Stimulated activated CD4-positive, alpha-beta T cell treated with anti-CD3 and anti-CD28 coated beads, TNF-alpha, amount 100 ng/mL, for 24 hours (primary cell): ENCODE data around the gene TUBD1.
"Not testable (repeated sequence)": the region's sequence is repeated elsewhere in the genome, so short reads cannot be mapped to it uniquely, and the experiment has no call there.

ENCODE experiments used
- DNase-seq, 3 experiments: peaks; one replicate each; pipeline ENCODE4 v3.0.0-alpha.2; 2020; ENCODE audit warnings: low read depth in 3 of 3

TUBD1 gene

DNA sequence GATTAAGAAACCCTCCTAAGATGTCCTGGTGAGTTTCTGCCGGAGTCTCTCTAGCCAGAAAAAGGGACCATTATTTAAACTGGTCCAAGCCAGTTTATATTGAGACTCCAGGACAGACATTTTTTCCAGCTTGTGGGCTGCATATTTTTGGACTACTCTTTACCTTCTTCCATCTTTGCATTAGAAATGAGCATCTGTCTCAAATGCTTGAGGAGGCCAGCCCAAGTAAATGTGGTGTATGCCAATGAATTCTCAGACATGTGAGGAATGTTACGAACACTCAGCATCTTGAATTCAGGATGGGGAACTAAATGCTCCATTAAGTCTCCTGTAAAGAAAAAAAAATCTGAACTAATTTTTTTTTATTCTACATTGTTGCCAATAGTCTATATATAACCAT is 18.4 kb downstream of the TUBD1 start:
- DNase-seq = no peak

DNA sequence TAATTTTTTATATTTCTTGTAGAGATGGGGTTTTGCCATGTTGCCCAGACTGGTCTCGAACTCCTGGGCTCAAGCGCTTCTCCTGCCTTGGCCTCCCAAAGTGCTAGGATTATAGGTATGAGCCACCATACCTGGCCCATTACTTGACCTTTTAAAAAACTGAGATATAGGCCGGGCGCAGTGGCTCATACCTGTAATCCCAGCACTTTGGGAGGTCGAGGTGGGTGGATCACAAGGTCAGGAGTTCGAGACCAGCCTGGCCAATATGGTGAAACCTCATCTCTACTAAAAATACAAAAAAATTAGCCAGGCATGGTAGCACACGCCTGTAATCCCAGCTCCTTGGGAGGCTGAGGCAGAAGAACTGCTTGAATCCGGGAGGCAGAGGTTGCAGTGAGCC is 19.3 kb downstream of the TUBD1 start:
- DNase-seq = not testable (repeated sequence)

DNA sequence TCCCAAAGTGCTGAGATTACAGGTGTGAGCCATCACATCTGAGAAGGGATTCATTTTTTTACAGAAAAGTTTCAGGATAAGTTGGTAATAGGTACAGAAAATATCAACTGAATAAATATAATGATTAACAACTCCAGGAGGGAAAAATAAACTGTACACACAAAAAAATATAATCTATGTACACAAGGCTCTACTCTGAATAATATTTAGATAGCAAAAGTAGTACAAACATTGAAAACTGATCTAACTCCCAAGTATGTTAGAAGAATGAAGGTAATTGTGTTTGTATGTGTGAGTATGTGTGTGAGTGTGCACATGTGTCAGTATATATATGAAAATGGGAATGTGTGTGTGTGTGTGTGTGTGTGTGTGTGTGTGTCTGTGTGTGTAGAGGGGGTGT is 20.4 kb downstream of the TUBD1 start:
- DNase-seq = no peak

DNA sequence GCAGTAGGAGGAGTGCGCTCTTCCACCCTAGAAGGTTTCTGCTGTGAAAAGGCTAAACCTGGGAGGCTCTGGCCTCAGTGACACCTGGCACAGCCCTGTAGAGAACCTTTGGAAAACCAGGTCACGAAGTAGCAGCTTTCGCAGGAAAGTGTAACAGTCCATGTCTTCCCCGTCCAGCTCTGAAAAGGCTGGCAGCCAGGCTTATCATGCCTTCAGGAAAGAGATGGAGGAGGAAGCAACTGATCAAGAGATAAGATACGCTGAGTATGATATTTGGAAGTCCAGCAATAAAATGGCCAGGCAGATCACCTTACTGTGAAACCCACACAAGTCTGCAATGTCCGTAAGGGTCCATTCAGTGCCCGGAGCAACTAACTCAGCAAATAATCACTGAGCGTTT is 22.3 kb downstream of the TUBD1 start:
- no peak for DNase-seq

- no peak for DNase-seq
Observed at GRCh38 chr17:59869941-59870218, 22.9 kb downstream of the TUBD1 start.

DNA sequence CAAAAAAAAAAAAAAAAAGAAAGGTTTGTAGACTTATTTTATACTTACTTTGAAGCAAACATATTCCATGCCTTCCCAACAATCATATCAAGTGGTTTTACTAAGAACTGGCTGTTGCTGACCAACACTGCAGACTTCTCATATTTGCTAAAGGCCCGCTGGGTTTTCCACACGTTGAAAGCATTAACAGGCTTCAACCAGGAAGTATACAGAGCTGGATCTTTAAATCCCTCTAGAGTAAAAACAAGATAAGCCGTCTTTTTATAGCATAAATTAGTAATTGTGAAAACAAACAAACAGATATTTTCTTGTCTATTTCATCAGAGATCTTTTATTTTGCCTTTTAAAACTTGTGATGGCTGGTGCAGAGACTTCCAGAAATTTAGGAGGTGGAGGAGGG is 29.1 kb downstream of the TUBD1 start:
- DNase-seq = no peak

GRCh38 chr17:59859444-59860025 is 33.2 kb downstream of the TUBD1 start:
- DNase-seq = no peak

- DNase-seq = no peak
Observed at GRCh38 chr17:59858932-59859331, 33.8 kb downstream of the TUBD1 start.

DNA sequence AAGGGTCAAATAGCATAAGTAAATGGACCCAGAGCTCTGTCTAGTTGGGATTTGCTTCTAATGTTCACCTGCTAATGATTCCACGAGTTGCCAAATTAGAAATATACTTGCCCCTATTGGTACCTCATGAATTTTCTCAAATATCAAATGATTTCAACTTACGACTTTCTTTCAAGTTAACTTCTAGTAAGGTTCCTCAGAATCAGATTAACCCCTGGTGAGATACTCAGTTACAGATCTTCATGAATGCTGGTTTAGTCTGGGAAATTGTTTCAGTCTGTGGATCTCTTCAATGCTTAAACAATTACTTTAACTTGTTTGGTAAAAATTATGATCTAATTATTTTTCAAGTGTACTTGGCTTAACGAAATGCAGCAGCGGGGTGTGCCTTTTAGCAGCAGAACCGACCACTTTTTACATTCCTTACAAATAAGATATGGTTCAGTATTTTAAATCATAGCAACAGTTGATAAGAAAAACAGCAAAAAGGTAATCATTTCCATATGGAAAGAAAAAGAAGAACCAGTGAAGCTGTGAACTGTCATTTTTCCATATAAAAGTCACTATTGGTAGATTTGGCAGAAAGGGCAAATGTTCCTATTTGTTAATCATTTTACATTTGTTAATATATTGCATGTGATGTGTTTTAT is 34.5 kb downstream of the TUBD1 start:
- no peak for DNase-seq

- DNase-seq = no peak
Observed at GRCh38 chr17:59856859-59857794, 35.6 kb downstream of the TUBD1 start.

DNA sequence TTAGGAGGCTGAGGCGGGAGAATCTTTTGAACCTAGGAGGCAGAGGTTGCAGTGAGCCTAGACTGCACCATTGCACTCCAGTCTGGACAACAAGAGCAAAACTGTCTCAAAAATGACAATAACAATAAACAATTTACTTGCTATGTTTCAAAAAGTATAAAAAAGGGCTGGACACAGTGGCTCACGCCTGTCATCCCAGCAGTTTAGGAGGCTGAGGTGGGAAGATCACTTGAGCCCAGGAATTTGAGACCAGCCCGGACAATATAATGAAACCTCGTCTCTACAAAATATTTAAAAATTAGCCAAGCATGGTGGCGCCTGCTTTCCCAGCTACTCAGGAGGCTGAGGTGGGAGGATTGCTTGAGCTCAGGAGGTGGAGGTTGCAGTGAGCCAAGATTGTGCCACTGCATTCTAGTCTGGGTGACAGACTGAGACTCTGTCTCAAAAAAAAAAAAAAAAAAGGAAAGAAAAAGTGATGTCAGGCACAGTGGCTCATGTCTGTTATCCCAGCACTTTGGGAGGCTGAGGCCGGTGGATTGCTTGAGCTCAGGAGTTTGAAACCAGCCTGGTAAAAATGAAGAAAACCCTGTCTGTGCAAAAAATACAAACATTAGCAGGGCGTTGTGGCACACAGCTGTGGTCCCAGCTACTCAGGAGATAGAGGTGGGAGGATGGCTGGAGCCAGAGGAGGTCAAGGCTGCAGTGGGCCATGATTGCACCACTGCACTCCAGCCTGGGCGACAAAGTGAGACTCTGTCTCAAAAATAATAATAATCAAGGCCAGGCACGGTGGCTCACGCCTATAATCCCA is 38.6 kb downstream of the TUBD1 start:
- not testable (repeated sequence) for DNase-seq

DNA sequence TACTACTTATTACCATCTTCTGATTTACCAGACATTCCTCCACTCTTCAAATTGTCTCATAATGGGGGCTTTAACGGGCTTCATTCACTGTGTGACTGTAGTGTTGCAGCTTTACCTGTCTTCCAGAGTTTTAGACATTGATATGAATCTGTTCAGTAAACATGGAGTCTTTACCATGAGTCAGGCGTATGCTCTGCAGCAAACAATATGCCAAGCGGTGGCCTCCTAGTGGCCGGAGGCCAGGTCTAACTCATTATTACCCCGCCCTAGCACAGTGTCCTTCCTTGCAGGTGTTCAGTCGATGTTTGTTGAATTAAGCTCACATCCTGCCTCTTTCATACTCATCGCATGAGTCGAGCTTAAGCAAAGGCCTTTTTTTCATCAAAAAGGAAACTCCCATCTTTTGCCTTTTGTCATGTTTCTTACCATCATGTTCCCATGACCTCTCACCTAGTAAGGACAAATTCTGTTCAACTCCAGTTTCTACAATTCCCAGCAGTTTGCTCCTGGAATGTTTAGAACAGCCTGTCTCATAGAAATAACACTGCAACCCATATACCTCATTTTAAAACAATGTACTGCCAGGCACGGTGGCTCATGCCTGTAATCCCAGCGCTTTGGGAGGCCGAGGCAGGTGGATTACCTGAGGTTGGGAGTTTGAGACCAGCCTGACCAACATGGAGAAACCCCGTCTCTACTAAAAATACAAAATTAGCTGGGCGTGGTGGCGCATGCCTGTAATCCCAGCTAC is 39.4 kb downstream of the TUBD1 start:
- DNase-seq = peak in 1 of 3 experiments; percentile 62

DNA sequence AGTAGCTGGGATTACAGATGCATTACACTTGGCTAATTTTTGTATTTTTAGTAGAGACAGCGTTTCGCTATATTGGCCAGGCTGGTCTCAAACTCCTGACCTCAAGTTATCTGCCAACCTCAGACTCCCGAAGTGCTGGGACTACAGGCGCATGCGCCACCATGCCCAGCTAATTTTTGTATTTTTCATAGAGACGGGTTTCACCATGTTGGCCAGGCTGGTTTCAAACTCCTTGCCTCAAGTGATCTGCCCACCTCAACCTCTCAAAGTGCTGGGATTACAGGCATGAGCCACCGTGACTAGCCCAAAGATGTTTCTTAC is 39.9 kb downstream of the TUBD1 start:
- DNase-seq = not testable (repeated sequence)

DNA sequence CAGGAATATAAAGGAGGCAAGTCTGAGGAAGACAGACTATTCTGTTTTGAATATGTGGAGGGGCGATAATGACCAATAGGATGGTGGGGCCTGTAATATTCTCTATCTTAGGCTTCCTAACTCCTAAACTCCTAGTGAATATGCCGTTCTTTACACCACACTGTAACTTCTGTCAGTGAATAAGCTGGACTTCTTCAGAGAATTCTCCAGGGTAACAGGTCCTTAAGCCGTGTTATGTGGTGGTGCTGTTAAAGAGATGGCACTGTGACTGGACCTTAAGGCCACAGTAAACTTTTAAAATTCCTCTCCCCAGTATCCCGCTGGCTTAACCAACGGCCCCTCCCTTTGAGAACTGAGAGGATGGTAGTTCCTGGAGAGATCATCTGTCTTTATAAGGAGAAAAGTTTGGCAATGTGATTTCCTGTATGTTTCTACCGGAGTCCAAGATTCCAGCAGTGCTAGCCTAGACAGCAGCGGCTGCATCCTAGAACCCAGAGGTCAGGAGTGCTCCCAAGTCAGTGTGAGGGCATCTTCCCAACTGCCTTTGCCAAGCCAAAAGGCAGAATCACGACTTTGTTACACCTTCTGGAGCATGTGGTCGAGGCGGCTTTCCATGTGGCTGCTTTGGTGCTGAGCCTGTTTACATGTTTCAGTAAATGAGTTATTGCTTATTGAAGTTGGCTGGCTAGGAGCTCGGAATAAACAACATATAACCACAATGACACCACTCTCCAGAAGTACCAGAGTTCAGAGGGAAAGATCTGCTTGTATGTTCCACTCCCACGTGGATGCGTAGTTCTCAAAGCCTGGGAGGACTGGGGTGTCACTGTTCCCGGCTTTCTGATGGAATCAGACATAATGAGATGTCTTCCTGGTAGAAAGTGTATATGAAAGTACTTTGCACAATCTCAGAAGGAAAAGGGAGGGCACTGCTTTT is 41.0 kb downstream of the TUBD1 start:
- DNase-seq = no peak

DNA sequence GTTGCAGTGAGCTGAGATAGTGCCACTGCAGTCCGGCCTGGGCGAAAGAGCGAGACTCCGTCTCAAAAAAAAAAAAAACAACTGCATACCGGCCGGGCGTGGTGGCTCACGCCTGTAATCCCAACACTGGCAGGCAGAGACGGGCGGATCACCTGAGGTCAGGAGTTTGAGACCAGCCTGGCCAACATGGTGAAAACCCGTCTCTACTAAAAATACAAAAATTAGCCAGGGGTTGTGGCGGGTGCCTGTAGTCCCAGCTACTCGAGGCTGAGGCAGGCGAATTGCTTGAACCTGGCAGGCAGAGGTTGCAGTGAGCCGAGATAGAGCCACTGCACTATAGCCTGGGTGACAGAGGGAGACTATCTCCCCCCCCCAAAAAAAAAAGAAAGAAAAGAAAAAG is 42.4 kb downstream of the TUBD1 start:
- DNase-seq = not testable (repeated sequence)

- DNase-seq = peak in 1 of 3 experiments; percentile 63
Observed at GRCh38 chr17:59848778-59849177, 44.0 kb downstream of the TUBD1 start.

GRCh38 chr17:59848385-59848668 is 44.4 kb downstream of the TUBD1 start:
- no peak for DNase-seq

- DNase-seq = no peak
Observed at GRCh38 chr17:59846394-59847165, 46.2 kb downstream of the TUBD1 start.

DNA sequence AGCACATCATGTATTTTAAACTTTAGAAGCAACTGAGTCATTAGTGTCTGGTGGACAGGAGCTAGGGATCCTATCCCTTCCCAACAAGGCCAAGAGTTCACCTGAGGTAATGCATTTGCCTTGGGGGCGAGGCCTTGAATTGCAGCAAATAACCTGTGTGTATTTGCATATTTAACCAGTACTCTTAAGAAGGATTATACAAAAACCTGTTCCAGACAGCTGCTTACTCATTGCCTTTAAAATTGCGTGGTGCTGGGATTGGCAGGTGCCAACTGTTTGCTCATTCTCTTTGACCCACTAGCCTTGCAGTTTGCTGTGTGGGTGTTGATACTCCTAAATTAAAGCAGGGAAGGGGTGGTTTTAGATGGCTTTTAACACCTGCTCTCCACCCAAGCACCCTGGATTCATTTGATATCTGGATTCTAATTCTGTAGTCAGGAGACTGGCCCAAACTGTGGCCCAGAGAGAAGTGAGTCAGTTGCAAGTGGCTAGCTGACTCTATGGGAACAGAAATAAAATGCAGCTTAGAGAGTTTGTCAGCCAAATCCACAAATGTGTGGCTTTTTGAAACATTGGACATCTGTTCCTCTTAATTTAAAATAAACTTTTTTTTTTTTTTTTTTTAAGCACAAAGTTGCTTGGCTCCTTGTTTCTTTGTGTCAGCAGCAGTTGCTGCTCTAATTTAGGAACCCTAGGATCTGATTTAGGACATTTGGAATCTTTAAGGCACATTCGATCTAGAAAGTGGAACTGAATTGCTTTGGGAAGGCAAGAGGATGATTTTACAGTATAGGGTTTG is 46.9 kb downstream of the TUBD1 start:
- DNase-seq = no peak
